GM13977 (cell line): ENCODE measurements around the gene LIN37.
"Not testable (repeated sequence)": the region's sequence is repeated elsewhere in the genome, so short reads cannot be mapped to it uniquely, and the experiment has no call there.

Experiments used
- DNase-seq: peaks from one replicate; pipeline ENCODE4 v3.0.0; 2012; ENCODE audit warnings: low spot score
- in situ Hi-C: fragments of 300-500 bp; cut with MboI; formaldehyde crosslinking; loops from one replicate; pipeline ENCODE4 v1.12.0; 2022; ENCODE audit warnings: low sequenced_read_pairs, low pct_unique_long_range_greater_than_20kb, mixed read lengths, inconsistent platforms; ENCODE audit not compliant: unreplicated experiment
- TF ChIP-seq, protein P1 (sequence below): IDR thresholded peaks from 2 replicates; pipeline ENCODE4 v1.5.1; 2012; ENCODE audit warnings: mild to moderate bottlenecking, control low read depth; ENCODE audit not compliant: insufficient read depth; ENCODE audit errors: extremely low read depth, missing control alignments

LIN37 gene

DNA sequence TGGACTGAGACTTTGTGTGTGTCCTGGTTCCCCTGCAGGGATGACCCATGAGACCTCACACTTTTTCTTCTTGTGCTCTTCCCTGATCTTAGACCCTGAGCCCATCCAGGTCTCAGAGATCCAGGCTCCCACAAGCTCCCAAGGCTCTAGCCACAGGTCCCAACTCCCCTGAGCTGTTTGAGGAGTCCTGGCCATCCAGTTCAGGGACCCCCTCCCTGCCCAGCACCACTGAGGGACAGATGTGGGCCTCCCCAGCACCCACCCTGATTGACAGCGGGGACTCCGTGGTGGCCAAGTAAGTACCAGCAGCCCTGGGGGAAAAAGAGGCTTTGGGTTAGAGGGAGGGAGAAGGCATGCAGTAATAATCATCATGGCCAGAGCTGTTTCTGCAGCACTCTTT lies 11.3 kb downstream of the LIN37 start:
- in situ Hi-C loops, result no loop called here
- DNase-seq, result no peak
- TF ChIP-seq, protein P1, sequence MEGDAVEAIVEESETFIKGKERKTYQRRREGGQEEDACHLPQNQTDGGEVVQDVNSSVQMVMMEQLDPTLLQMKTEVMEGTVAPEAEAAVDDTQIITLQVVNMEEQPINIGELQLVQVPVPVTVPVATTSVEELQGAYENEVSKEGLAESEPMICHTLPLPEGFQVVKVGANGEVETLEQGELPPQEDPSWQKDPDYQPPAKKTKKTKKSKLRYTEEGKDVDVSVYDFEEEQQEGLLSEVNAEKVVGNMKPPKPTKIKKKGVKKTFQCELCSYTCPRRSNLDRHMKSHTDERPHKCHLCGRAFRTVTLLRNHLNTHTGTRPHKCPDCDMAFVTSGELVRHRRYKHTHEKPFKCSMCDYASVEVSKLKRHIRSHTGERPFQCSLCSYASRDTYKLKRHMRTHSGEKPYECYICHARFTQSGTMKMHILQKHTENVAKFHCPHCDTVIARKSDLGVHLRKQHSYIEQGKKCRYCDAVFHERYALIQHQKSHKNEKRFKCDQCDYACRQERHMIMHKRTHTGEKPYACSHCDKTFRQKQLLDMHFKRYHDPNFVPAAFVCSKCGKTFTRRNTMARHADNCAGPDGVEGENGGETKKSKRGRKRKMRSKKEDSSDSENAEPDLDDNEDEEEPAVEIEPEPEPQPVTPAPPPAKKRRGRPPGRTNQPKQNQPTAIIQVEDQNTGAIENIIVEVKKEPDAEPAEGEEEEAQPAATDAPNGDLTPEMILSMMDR, result no peak

- TF ChIP-seq, protein P1, result no peak
- in situ Hi-C loops, result no loop called here
- no peak for DNase-seq
Observed at GRCh38 chr19:35760711-35761349, 12.5 kb downstream of the LIN37 start.

GRCh38 chr19:35764432-35765315 lies 16.3 kb downstream of the LIN37 start:
- no peak for DNase-seq
- in situ Hi-C loops, result no loop called here
- TF ChIP-seq, protein P1, result no peak

- in situ Hi-C loops, result no loop called here
- TF ChIP-seq, protein P1, result no peak
Observed at GRCh38 chr19:35766571-35767104, 18.3 kb downstream of the LIN37 start.

DNA sequence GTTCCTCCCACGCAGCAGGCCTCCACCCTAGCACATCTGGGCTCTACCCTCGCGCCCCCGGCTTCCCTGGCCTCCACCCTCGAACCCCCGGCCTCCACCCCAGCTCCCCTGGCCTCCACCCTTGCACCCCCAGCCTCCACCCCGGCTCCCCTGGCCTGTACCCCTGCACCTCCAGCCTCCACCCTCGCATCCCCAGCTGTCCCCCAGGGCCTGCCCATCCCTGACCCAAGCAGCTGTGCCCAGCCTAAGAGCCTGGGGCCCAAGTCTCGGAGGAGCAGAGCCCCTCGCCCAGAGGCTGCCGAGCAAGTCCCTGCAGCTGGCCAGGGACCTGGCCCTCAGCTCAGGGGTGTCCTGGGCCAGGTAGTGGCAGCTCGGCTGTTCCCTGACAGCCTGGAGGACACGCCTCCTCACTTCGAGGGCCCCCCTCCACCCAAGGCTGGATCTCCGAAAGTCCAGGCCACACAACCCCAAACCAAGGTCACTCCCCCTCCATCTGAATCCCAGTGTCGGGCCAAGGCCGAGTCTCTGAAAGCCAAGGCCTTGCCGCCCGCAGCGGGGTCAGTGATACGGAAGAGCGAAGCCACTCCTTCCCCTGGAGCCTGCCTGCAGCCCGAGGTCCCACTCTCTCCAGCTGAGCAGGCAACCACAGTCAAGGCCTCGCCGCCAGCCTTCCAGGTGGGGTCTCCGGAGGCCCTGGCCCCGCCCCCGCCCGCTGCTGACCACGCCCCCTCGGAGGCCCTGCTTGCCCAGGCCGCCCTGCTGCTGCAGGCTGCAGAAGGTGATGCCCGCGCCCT lies 19.1 kb downstream of the LIN37 start:
- in situ Hi-C loops, result no loop called here
- TF ChIP-seq, protein P1, result no peak
- peak; percentile 26 for DNase-seq

More at GRCh38 chr19:35766571-35767104, 18.3 kb downstream of the LIN37 start:
- no peak for DNase-seq

- in situ Hi-C loops, result no loop called here
Observed at GRCh38 chr19:35768082-35768421, 19.7 kb downstream of the LIN37 start.

GRCh38 chr19:35772362-35772761 lies 24.0 kb downstream of the LIN37 start:
- DNase-seq, result not testable (repeated sequence)

More at GRCh38 chr19:35768082-35768421, 19.7 kb downstream of the LIN37 start:
- no peak for DNase-seq
- TF ChIP-seq, protein P1, result no peak

More at GRCh38 chr19:35772362-35772761, 24.0 kb downstream of the LIN37 start:
- in situ Hi-C loops, result not testable (repeated sequence)
